Gastrocnemius medialis (tissue), 4 donors: ENCODE results near the gene FAM200B.

Source experiments
- CTCF ChIP-seq, 5 experiments: fragments of 450-650 bp in 3 of 5; fragments of 200-600 bp in 2 of 5; sonication (generic) in 2 of 5; IDR thresholded peaks in 4 of 5; conservative IDR thresholded peaks in 1 of 5; 1 replicate in 4 of 5; 2 replicates in 1 of 5; pipeline ENCODE4 v1.5.1; 2016 to 2019; ENCODE audit warnings: antibody characterized with exemption in 5 of 5, mild to moderate bottlenecking in 3 of 5, moderate library complexity in 3 of 5
- POLR2A ChIP-seq, 2 donors: fragments of 450-650 bp; IDR thresholded peaks; one replicate each; pipeline ENCODE4 v1.6.1; 2017; ENCODE audit warnings: antibody characterized with exemption in 2 of 2, mild to moderate bottlenecking in 2 of 2, moderate library complexity in 2 of 2

GRCh38 chr4:15725608-15726007 lies 44.0 kb downstream of the FAM200B start:
- TF ChIP-seq CTCF (IDR thresholded peaks at IDR 0.05 in 4 of 5, conservative IDR thresholded peaks at IDR 0.05 in 1 of 5) (no peak), POLR2A (IDR thresholded peaks at IDR 0.05) (no peak)
